GM18519 (cell line): ENCODE results near the gene ZBTB18.

Experiments
- ATAC-seq: cut with Tn5 transposase; IDR thresholded peaks from one replicate; pipeline ENCODE4 v1.9.1; 2021; ENCODE audit warnings: mild to moderate bottlenecking, moderate library complexity; ENCODE audit not compliant: unreplicated experiment, low FRiP score

ZBTB18 gene

DNA sequence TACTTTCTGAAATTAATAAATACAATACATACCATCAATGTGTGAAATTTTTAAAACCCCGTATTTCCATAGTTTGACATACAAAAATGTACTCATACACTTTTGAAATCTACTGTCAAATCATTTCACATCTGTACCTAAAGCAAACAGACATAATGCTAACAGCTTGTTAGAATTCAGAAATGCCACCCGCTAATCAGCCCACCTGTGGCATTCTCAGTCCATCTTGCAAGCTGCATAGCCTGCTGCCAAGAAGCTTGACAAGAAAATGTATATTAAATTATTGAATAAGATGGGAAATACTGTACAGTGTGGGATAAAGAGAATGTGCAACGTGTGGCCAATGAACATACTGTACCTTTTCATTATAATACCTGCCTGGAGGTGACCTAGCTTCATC, 55.1 kb downstream of the ZBTB18 start:
- ATAC-seq = no peak
